Common myeloid progenitor, CD34-positive (primary cell): ENCODE results near the gene PGBD1.

Experiments
- CTCF ChIA-PET: fragments of 350-600 bp; sonication (Branson Sonifier 250); formaldehyde crosslinking; loops from one replicate; lab custom pipeline; 2021; ENCODE audit warnings: antibody characterized with exemption; lab: Charles Lee
- POLR2A ChIA-PET: fragments of 350-600 bp; sonication (Branson Sonifier 250); formaldehyde crosslinking; loops from one replicate; lab custom pipeline; 2021; ENCODE audit warnings: antibody characterized with exemption; lab: Charles Lee
- DNase-seq, 3 donors: peaks; one replicate each; pipeline versions ENCODE4 v3.0.0 to v3.0.0-alpha.2; 2013
- H3K27ac ChIP-seq, 2 experiments: 1 replicate in 1 of 2; 2 replicates in 1 of 2; pipeline ENCODE4 v1.7.0; 2013; ENCODE audit warnings: inconsistent platforms in 2 of 2, low read length in 2 of 2, mild to moderate bottlenecking in 2 of 2, low read depth in 1 of 2, moderate library complexity in 1 of 2; ENCODE audit not compliant: severe bottlenecking in 2 of 2, insufficient read depth in 1 of 2, poor library complexity in 1 of 2
- H3K27me3 ChIP-seq, 5 experiments: replicated peaks in 2 of 5; 1 replicate in 3 of 5; 2 replicates in 2 of 5; pipeline versions ENCODE4 v1.6.1 to v1.7.0; 2013; ENCODE audit warnings: low read length in 4 of 5, mild to moderate bottlenecking in 2 of 5, moderate library complexity in 2 of 5, inconsistent platforms in 1 of 5; ENCODE audit not compliant: insufficient read depth in 5 of 5, control insufficient read depth in 4 of 5
- H3K36me3 ChIP-seq, 4 experiments: 1 replicate in 2 of 4; 2 replicates in 2 of 4; pipeline versions ENCODE4 v1.6.1 to v1.7.0; 2013; ENCODE audit warnings: low read length in 3 of 4, control low read depth in 1 of 4, mild to moderate bottlenecking in 1 of 4; ENCODE audit not compliant: control insufficient read depth in 4 of 4, insufficient read depth in 4 of 4
- H3K4me1 ChIP-seq, 4 experiments: 1 replicate in 3 of 4; 2 replicates in 1 of 4; pipeline versions ENCODE4 v1.6.1 to v1.7.1; 2013; ENCODE audit warnings: low read length in 3 of 4, mild to moderate bottlenecking in 3 of 4, control low read depth in 1 of 4, inconsistent platforms in 1 of 4, moderate library complexity in 1 of 4; ENCODE audit not compliant: control insufficient read depth in 4 of 4, insufficient read depth in 4 of 4; ENCODE audit errors: control extremely low read depth in 1 of 4
- H3K4me3 ChIP-seq, 7 experiments: 1 replicate in 4 of 7; 2 replicates in 3 of 7; pipeline versions ENCODE4 v1.5.1 to v1.7.0; 2013; ENCODE audit warnings: mild to moderate bottlenecking in 7 of 7, low read length in 6 of 7, moderate library complexity in 6 of 7, inconsistent platforms in 2 of 7, low read depth in 2 of 7, control low read depth in 1 of 7; ENCODE audit not compliant: insufficient read depth in 4 of 7, control insufficient read depth in 1 of 7; ENCODE audit errors: extremely low read depth in 1 of 7
- H3K9me3 ChIP-seq, 5 experiments: 1 replicate in 4 of 5; 2 replicates in 1 of 5; pipeline versions ENCODE4 v1.6.1 to v1.7.1; 2013; ENCODE audit warnings: low read length in 4 of 5, mild to moderate bottlenecking in 2 of 5, inconsistent platforms in 1 of 5, low read depth in 1 of 5, moderate library complexity in 1 of 5; ENCODE audit not compliant: control insufficient read depth in 4 of 5, insufficient read depth in 2 of 5; ENCODE audit errors: control extremely low read depth in 1 of 5
- WGBS: methylation state at CpG from one replicate; pipeline ENCODE4 v1.1.5; 2013; ENCODE audit not compliant: insufficient coverage; 5-methylcytosine and 5-hydroxymethylcytosine counted together

Gene PGBD1

GRCh38 chr6:28337121-28337520 lies 55.7 kb downstream of the PGBD1 start:
- Histone ChIP-seq H3K27me3 (no peaks in the 10 kb centered on the region), H3K4me1 (peaks cover 9 to 46% (median 28%) of the 10 kb centered on the region in 4 experiments), H3K9me3 (peaks cover 0 to 13% (median 1%) of the 10 kb centered on the region in 5 experiments), H3K36me3 (no peaks in the 10 kb centered on the region), H3K4me3 (peak overlapping the region in 5 of 7 experiments; percentile 37 to 91 (median 80)), H3K27ac (peak overlapping the region; percentile 95 to 99)
- ChIA-PET POLR2A (interaction anchor here (0.6 to 2.9 kb wide), 5 partner anchors 10 to 201 kb away, joined by 3 to 20 read pairs (median 11); partner anchors contain the start of gene ZSCAN26), CTCF (interaction anchor here (1.7 to 5.9 kb wide), 3 partner anchors 14 to 47 kb away, joined by 4 to 42 read pairs (median 9); no protein-coding TSS in a partner anchor)
- DNase-seq, result peak in 1 of 3 donors; percentile 31

GRCh38 chr6:28340310-28341095 lies 59.1 kb downstream of the PGBD1 start:
- peaks cover 0 to 13% (median 1%) of the 10 kb centered on the region in 5 experiments for H3K9me3 ChIP-seq

GRCh38 chr6:28343898-28344677 lies 62.7 kb downstream of the PGBD1 start:
- H3K27me3 ChIP-seq, result no peaks in the 10 kb centered on the region
- no peak for DNase-seq
- H3K4me1 ChIP-seq, result peaks cover 0 to 5% (median 4%) of the 10 kb centered on the region in 4 experiments
- peaks cover 0 to 13% (median 1%) of the 10 kb centered on the region in 5 experiments for H3K9me3 ChIP-seq
- no peak overlapping the region for H3K27ac ChIP-seq
- POLR2A ChIA-PET, result no interaction called here
- CTCF ChIA-PET, result interaction anchor here (1.9 kb wide), 1 partner anchor 12 kb away, joined by 4 read pairs; no protein-coding TSS in a partner anchor
- no CpG with 5 or more reads among the region's 1 CpG for WGBS
- no peaks in the 10 kb centered on the region for H3K36me3 ChIP-seq
- H3K4me3 ChIP-seq, result no peak overlapping the region

More at GRCh38 chr6:28340310-28341095, 59.1 kb downstream of the PGBD1 start:
- Histone ChIP-seq H3K4me3 (no peak overlapping the region), H3K27ac (no peak overlapping the region), H3K4me1 (peaks cover 5 to 26% (median 17%) of the 10 kb centered on the region in 4 experiments), H3K27me3 (no peaks in the 10 kb centered on the region), H3K36me3 (no peaks in the 10 kb centered on the region)
- WGBS, result 100% methylated on average over 1 of the region's 1 CpG
- CTCF ChIA-PET, result interaction anchor here (0.7 kb wide), 1 partner anchor 15 kb away, joined by 3 read pairs; no protein-coding TSS in a partner anchor
- POLR2A ChIA-PET, result interaction anchor here (0.7 kb wide), 1 partner anchor 141 kb away, joined by 3 read pairs; no protein-coding TSS in a partner anchor
- peak in 2 of 3 donors; percentile 65 to 69 for DNase-seq

GRCh38 chr6:28345201-28345600 lies 63.8 kb downstream of the PGBD1 start:
- H3K27me3 ChIP-seq, result no peaks in the 10 kb centered on the region
- POLR2A ChIA-PET, result interaction anchor here (3.8 kb wide), 1 partner anchor 9 kb away, joined by 20 read pairs; the partner anchor contains the start of gene ZSCAN31
- no CpG with 5 or more reads among the region's 1 CpG for WGBS
- no peak overlapping the region for H3K4me3 ChIP-seq
- H3K36me3 ChIP-seq, result no peaks in the 10 kb centered on the region
- no peak for DNase-seq
- CTCF ChIA-PET, result interaction anchor here (1.9 kb wide), 2 partner anchors 10 to 11 kb away, joined by 4 to 7 read pairs; no protein-coding TSS in a partner anchor
- H3K4me1 ChIP-seq, result peaks cover 0 to 10% (median 6%) of the 10 kb centered on the region in 4 experiments
- no peak overlapping the region for H3K27ac ChIP-seq
- peaks cover 0 to 9% (median 0%) of the 10 kb centered on the region in 5 experiments for H3K9me3 ChIP-seq

GRCh38 chr6:28347119-28347518 lies 65.7 kb downstream of the PGBD1 start:
- ChIA-PET CTCF (interaction anchor here (0.5 to 1.5 kb wide), 5 partner anchors 9 to 64 kb away, joined by 3 to 4 read pairs (median 3); no protein-coding TSS in a partner anchor), POLR2A (interaction anchor here (3.8 kb wide), 1 partner anchor 11 kb away, joined by 20 read pairs; the partner anchor contains the start of gene ZSCAN31)
- WGBS, result 8% methylated on average over 1 of the region's 2 CpGs

GRCh38 chr6:28349344-28349891 lies 68.0 kb downstream of the PGBD1 start:
- ChIA-PET CTCF (interaction anchor here (1.6 kb wide), 1 partner anchor 68 kb away, joined by 4 read pairs; the partner anchor contains the start of gene PGBD1), POLR2A (interaction anchor here (0.6 to 1.0 kb wide), 3 partner anchors 13 to 208 kb away, joined by 4 to 9 read pairs (median 5); partner anchors contain the start of gene ZSCAN31)
- DNase-seq, result no peak
- peak overlapping the region; percentile 79 to 97 (median 91) for H3K4me3 ChIP-seq
- H3K9me3 ChIP-seq, result no peaks in the 10 kb centered on the region
- peaks cover 0 to 10% (median 1%) of the 10 kb centered on the region in 4 experiments for H3K36me3 ChIP-seq
- 0% methylated on average over 5 of the region's 9 CpGs for WGBS
- H3K27ac ChIP-seq, result peak overlapping the region; percentile 70 to 88
- H3K4me1 ChIP-seq, result peaks cover 10 to 29% (median 17%) of the 10 kb centered on the region in 4 experiments
- H3K27me3 ChIP-seq, result no peaks in the 10 kb centered on the region

More at GRCh38 chr6:28347119-28347518, 65.7 kb downstream of the PGBD1 start:
- Histone ChIP-seq H3K36me3 (no peaks in the 10 kb centered on the region), H3K4me1 (peaks cover 10 to 25% (median 17%) of the 10 kb centered on the region in 4 experiments), H3K9me3 (no peaks in the 10 kb centered on the region), H3K4me3 (no peak overlapping the region), H3K27ac (no peak overlapping the region), H3K27me3 (no peaks in the 10 kb centered on the region)
- no peak for DNase-seq
